ENCODE data around the gene PTPRG.
"Not testable (repeated sequence)": the region's sequence is repeated elsewhere in the genome, so short reads cannot be mapped to it uniquely, and the experiment has no call there.

Gene PTPRG

GRCh38 chr3:61688307-61688984, 127.1 kb downstream of the PTPRG start:
- no peak for FAIRE-seq

GRCh38 chr3:61690016-61690415, 128.6 kb downstream of the PTPRG start:
- FAIRE-seq, result no peak

- FAIRE-seq, result no peak
Observed at GRCh38 chr3:61691466-61691865, 130.1 kb downstream of the PTPRG start.

GRCh38 chr3:61697301-61697700, 135.9 kb downstream of the PTPRG start:
- FAIRE-seq, result no peak

- not testable (repeated sequence) for FAIRE-seq
Observed at GRCh38 chr3:61698278-61699072, 137.1 kb downstream of the PTPRG start.

GRCh38 chr3:61699622-61700021, 138.3 kb downstream of the PTPRG start:
- FAIRE-seq, result no peak

- no peak for FAIRE-seq
Observed at GRCh38 chr3:61701011-61701410, 139.6 kb downstream of the PTPRG start.

GRCh38 chr3:61702453-61702852, 141.1 kb downstream of the PTPRG start:
- FAIRE-seq, result no peak

GRCh38 chr3:61704807-61705206, 143.4 kb downstream of the PTPRG start:
- FAIRE-seq, result no peak

GRCh38 chr3:61707492-61707891, 146.1 kb downstream of the PTPRG start:
- FAIRE-seq, result no peak

GRCh38 chr3:61710920-61711319, 149.5 kb downstream of the PTPRG start:
- FAIRE-seq, result not testable (repeated sequence)

GRCh38 chr3:61714225-61714624, 152.9 kb downstream of the PTPRG start:
- FAIRE-seq, result no peak

- FAIRE-seq, result no peak
Observed at GRCh38 chr3:61715886-61716527, 154.6 kb downstream of the PTPRG start.

- not testable (repeated sequence) for FAIRE-seq
Observed at GRCh38 chr3:61716693-61717092, 155.3 kb downstream of the PTPRG start.

GRCh38 chr3:61718565-61718964, 157.2 kb downstream of the PTPRG start:
- no peak for FAIRE-seq

- FAIRE-seq, result no peak
Observed at GRCh38 chr3:61719278-61719977, 158.1 kb downstream of the PTPRG start.

- FAIRE-seq, result no peak
Observed at GRCh38 chr3:61723038-61723437, 161.7 kb downstream of the PTPRG start.

GRCh38 chr3:61724183-61724582, 162.8 kb downstream of the PTPRG start:
- no peak for FAIRE-seq

- FAIRE-seq, result no peak
Observed at GRCh38 chr3:61724801-61725200, 163.4 kb downstream of the PTPRG start.

GRCh38 chr3:61725851-61726333, 164.5 kb downstream of the PTPRG start:
- no peak for FAIRE-seq

GRCh38 chr3:61727435-61727834, 166.1 kb downstream of the PTPRG start:
- no peak for FAIRE-seq

- no peak for FAIRE-seq
Observed at GRCh38 chr3:61729038-61729634, 167.8 kb downstream of the PTPRG start.

- FAIRE-seq, result peak; percentile 75
Observed at GRCh38 chr3:61730056-61730455, 168.7 kb downstream of the PTPRG start.

All from islet of Langerhans (tissue), 1 donor.